HL-60/S4 treated with retinoic acid at 250 ng/mL for 4 days and 3 days (cell line): ENCODE data around the gene ADAMTS2.
"Not testable (repeated sequence)": the region's sequence is repeated elsewhere in the genome, so short reads cannot be mapped to it uniquely, and the experiment has no call there.

Source experiments
- in situ Hi-C: fragments of 300-500 bp; cut with MboI; formaldehyde crosslinking; loops from 2 replicates; pipeline ENCODE4 v1.7.0; 2022; ENCODE audit warnings: low sequenced_read_pairs

Gene ADAMTS2

DNA sequence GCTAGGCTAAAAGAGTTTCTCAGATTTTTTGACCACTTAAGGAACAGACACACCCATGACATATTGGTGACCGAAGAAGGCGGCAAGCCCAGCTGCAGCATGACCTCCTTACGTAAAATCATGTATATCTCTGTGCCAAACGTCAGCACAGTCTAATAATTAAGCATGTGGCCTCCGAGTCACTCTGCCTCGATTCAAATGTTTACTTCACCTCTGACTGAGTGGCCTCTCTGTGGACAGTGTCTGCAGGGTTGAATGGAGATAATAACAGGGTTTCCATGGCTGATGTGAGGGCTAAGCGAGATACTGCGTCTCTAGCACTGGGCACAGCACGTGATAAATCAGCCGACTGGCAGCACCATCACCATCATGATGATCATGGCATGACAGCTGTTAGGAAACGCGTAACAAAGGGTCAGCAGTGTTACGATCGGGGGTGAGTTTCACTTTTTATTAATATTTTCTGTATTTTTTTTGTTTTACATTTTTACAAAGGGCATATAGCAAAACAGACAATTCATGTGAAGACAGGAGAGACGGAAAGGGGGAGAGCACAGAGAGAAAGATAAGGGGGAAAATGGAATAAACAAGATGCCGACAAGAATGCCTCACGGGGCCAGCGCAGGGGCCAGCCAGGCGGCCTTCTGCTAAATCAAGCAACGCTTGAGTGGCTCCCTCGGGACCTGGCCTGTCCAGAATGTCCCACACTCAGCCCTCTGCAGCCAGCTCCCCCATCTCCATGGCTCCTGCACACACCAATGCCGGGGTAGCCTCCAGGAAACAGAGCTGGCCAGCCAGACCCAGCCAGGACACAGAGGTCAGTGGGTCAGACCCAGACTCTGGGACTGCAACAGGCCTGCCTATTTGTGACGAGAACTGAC, 60.3 kb downstream of the ADAMTS2 start:
- in situ Hi-C loops = no loop called here

DNA sequence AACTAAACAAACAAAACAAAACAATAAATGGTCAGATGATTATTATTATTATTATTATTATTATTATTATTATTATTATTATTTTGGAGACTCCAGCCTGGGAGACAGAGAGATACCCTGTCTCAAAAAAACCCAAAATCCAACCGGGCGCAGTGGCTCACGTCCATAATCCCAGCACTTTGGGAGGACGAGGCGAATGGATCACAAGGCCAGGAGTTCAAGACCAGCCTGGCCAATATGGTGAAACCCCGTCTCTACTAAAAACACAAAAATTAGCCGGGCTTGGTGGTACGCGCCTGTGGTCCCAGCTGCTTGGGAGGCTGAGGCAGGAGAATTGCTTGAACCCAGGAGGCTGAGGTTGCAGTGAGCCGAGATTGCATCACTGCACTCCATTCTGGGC, 61.4 kb downstream of the ADAMTS2 start:
- in situ Hi-C loops = not testable (repeated sequence)

DNA sequence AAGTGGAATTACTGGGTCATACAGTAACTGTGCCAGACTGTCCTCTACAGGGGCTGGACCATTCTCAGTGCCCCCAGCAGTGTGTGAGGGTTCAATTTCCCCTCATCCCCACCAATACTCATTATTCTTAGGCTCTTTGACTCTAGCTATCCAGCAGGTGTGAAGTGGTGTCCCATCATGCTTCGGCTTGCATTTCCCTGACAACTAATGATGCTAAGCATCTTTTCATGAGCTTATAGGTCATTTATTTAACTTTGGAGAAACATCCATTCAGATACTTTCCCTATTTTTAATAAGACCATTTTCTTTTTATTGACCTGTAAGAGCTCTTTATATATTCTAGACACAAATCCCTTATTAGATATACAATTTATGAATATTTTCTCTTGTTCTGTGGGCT, 63.6 kb downstream of the ADAMTS2 start:
- in situ Hi-C loops = no loop called here

DNA sequence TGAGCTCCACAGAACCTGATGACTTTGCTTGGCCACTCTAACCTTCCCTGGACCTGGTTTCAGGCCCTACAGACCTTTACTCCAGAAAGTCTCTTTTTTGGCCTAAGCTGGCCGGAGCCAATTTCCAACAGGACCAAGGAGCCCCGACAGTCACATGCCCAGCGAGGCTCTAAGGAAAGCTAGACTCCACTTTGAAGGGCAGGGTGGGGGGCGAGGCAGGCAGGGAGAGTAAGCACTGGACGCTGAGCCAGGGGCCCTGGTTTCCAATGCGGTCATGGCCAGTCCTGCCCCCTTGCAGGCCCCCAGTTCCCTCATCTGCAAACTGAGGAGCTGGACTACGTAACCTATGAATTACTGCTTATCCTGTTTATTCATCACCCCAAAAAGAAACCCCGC, 65.2 kb downstream of the ADAMTS2 start:
- in situ Hi-C loops = no loop called here

DNA sequence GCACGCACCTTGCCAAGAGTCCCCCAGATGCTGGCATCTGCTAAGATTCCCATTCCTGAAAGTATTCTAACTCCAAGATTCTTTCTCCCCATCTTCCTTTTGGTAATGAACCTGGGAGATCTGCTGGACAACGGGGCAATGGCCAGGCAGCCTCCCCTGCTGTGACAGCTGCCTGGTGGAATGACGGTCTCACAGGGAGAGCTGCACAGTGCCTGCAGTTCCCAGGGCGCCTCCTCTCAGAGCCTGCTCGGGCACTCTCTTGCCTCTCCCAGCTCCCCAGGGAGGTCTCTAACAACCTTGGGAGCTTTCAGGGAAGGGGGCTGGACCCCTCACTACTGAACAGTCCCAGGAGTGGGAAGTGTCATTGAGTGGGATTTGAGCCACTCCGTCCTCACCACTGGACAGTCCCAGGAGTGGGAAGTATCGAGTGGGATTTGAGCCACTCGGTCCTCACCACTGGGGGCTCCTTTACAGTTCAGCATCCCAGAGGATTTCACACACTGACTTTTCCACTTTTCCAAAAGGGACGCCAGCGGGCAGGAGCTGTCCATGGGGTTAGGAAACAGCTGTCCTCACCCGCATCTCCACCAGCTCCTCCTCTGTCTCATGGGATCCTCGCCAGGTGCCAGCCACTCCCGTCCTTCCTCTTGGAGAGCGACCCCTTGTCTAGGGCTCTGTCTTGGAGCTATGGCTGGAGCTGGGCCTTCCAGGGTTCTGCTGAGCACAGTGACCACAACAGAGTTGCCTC, 65.7 kb downstream of the ADAMTS2 start:
- in situ Hi-C loops = no loop called here

DNA sequence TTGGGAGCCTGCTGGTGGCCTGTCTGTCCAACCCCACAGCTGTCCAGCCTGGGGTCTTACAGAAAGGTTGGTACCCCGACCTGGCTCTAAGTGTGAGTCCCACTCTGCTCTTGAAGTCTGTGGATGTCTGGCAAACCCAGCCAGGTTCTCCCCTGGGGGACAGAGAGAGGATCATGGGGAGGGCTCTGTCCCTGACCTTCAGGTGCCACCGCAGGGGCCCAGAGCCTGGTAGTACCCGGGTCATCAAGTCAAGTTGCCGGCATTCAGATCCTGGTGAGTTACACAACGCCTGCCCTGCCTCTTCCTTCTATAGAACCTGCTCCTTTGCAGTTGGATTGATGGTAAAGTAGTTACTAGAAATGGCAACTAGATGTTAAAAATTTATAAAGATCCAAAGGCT, 66.7 kb downstream of the ADAMTS2 start:
- in situ Hi-C loops = no loop called here

DNA sequence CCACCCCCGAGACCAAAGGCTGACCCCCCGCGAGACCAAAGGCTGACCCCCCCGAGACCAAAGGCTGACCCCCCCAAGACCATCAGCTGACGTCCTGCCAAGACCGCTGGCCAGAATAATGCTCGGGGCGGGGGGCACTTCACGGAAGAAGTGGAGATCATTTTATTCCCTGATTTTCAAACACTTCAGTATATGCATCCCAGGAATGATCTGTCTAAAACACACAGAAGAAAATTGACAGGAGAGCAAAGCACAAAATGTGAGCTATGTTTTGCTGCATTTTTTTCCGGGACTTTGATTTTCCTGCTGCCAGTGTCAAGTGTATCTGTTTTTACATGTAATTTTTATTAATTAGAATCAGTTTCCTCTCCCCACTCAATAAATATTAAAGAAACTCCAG, 67.1 kb downstream of the ADAMTS2 start:
- in situ Hi-C loops = no loop called here

DNA sequence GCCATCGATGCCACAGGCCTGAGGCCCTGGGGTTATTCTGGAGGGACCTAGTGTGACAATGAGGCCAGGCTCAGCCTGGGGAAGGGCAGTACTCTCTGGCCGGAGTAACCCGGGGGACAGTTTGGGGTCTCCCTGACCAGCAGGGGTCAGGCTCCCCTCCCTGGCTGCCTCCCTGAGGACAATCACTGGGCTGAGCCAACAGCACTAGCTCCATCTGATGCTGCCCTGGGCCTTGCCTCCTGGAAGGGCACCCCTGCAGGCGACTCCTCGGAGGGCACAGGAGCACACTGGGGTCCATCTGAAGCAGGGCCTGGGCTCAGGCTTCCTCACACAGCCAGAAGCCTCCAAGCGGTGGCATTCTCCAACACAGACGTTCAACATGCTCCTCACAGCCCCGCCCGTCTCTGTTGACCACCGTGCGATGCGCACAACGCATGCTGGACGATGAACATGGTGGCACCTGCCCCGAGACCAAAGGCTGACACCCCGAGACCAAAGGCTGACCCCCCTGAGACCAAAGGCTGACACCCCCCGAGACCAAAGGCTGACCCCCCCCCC, 68.3 kb downstream of the ADAMTS2 start:
- in situ Hi-C loops = no loop called here

DNA sequence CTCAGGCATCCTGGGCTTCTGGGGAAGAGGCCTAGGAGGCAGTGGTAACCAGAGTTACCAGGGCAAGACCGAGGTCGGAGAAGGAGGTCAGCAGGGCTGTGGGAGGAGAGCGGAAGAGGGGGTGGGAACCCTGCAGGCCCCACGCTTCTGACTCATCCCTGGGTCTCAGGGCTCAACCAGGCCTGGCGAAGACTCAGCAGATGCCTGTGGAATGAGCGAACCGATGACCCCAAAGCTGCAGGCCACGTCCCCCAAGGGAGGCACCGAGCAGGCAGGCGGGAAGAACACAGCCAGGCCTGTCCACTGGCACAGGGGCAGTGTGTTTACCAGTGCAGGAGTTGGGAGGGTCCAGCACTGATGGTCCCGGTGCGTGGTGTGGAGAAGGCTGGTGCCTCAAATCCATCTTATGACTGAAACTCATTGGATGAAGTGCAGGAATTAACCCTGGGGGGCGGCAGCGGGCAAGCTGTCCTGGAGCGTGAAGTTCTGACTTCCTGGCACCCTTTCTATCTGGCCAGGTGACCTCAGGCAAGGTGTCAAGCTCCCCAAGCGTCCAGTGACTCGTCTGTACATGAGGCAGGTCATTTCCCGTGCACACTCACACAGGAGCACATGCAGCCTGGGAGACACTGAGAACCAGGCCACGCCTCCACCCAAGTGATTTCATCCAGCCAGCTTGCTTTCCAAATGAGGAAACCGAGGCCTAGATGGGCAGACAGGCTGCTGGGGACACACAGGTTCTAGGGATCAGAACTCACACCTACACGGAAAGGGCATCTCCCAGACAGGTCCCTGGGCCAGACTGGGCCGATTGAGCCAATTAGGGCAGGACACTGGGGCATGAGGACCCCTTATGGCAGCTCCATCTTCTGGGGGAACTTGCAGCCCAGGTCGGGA, 69.1 kb downstream of the ADAMTS2 start:
- in situ Hi-C loops = no loop called here

DNA sequence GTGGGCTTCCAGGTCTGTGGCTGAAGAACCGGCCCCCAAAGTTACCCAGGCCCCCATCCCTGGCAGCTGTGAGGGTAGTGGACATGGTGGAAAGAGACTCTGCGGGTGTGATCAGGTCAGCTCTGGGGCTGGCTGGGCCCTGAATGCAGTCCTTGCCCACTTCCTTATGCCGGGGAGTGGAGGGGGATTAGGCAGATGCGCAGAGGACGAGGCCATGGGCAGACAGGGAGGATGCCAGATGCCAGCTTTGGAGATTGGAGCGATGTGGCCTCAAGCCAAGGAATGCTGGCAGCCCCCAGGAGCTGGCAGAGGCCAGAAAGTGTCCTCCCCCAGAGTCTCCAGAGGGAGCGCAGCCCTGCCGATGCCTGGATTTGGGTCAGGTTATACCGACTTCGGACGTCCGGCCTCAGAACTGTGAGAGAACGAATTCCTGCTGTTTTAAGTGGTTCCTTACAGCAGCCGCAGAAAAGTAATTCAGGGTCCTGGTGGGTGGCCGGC, 69.8 kb downstream of the ADAMTS2 start:
- in situ Hi-C loops = no loop called here

DNA sequence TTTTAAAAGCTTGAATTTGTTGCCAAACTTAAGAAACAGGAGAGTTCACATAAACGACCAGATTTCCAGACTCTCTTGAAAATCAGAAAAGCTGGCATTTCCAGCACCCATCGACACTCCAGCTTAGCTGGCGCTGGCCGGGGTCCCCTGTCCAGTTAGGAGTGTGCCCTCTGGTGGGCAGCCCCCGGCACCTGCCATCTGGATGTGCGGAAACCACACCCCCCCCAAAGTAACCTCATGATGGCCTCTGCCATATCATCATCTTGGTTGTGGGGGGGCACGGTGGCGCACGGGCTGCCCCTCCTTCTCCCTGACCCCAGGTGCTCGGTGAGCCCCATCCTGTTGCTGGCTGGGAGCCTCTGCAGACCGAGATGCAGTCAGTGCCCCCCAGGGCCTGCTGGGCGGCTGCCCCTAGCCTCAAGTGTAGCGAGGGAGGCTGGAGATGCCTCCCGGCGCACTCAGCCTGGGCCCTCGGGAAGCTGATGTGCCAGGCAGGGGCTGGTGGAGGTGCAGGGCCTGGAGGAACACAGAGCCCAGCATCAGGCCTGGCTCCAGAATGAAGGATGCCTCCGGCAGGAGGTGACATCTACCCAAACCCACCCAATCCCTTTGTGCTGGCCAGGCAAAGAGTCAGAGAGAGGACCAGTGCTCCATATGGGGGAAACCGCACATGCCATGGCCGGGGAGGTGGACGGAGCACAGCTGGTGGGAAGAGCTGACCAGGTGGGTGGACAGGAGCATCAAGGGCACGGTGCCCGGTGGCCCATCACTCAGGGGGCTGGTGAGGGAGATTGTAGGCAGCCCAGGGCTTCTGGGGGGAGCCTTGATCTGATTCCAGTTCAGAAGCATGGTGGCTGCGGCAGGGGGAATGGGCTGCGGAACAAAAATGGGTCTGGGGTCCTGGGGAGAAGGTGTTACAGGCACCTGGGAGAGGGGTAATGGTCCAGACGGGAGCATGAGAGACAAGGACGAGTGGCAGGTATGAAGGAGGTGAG, 70.6 kb downstream of the ADAMTS2 start:
- in situ Hi-C loops = no loop called here

DNA sequence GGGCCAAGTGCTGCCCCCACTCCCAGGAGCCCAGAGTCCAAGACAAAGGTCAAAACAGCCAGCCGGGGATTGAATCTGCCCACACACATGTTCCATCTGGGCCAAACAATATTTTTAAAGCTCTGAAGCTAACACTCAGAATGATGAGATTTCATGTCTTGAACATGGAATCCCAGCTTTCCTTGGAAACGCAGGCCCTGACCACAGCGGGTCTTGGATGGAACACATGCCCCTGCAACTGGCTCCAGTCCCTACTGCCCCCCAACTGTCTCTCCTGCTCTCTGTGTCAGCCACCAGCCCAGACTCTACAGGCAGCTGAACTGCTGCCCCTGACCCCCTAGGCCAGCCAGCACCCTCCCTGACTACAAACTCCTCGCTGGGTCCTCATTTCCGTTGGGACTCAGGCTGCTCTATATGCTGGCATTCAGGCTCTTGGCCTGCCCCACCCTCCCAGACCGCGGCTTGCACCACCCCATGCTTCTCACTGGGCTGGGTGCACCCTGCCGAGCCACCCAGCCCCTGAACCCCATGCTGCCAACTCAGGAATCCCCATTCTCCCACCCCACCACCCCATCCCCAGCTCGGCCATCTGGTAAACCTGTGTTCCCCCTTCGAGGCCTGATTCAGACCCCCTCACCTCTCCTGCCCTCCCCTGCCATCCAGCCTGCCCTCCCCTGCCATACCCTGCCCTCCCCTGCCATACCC, 71.7 kb downstream of the ADAMTS2 start:
- in situ Hi-C loops = no loop called here

DNA sequence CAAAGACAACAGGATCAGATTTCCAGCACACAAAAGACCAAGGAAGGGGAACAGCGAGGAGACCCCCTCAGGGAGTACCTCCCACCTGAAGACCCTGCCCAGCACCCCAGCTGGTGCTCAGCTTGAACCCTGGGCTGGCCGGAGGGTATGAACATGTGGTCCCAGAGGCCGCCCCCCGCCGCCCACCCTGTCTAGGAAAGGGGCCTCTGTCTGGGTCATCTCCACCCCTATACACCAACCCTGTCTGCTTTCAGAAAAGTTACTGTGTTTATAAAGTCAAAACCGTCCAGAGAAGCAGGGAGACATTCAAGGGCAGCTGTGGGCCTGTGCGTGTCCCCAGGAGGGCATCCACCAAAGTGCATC, 72.2 kb downstream of the ADAMTS2 start:
- in situ Hi-C loops = no loop called here

DNA sequence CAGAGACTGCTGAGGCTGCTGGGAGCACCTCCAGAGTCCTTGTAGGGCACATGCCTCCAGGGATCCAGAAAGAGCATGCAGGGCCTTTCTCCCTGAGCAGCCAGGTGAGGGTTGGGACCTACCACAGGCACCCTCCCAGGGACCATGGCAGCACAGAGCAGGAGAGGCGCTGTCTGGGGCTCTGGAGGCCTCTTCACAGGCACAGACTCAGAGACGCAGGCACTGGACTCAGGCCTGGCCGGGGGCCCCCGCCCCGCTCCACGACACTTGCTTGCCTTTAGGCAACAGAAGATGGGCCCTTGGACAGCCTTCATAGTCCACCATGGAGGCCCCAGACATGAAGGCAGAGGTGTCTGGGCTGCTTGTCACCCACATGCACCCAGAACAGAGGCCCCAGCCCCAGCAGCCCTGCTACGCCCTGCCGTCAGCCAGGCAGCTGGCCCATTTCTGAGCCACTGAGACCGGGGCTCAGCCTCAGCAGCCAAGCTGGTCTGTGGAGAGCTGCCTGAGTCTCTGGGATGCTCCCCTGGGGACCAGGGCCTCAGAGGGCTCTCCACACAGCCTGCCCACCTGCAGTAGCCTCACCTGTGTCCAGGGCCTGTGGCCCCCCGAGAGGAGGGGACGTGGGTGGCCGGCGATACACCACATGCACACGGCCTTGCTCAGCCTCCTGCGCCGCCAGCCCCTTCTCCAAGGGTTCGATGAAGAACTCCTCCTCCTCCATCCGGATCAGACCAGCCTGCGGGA, 72.8 kb downstream of the ADAMTS2 start:
- in situ Hi-C loops = no loop called here

DNA sequence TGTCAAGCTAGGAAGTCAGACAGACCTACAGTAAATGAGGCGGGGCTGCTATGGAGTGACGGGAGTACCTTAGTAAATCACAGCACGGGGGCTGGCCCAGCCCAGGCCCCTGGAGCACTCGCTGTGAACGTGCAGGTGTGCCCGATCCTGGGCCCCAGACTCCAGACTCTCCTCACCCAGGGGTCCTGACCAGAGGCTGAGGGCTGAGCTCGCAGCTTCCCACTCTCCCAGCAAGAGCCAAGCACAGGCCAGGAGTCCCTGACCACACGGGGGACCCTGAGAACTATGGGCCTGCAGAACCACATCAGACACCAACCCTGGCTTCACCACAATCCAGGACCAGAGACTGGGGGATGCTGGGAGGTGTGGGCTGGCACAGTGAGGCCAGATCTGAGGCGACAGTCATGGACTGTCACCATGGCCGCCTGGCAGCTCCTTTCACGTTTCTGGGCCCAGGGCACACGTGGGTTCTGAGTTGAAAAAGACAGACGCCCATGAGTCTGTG, 73.4 kb downstream of the ADAMTS2 start:
- in situ Hi-C loops = no loop called here

DNA sequence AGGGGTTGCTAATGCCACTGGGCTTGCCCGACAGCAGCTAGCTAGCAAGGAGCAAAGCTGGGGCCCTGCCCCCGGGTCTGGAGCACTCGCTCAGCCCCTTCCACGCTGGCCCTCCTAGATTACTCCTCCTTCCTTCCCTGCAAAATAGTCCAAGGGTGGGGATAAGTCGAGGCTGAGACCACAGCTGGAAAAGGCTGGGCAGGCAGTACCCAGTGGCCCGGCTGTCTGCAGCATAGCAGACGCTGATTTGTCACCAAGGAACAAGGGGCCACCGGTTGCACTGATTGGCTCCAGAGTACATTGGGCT, 73.9 kb downstream of the ADAMTS2 start:
- in situ Hi-C loops = no loop called here

DNA sequence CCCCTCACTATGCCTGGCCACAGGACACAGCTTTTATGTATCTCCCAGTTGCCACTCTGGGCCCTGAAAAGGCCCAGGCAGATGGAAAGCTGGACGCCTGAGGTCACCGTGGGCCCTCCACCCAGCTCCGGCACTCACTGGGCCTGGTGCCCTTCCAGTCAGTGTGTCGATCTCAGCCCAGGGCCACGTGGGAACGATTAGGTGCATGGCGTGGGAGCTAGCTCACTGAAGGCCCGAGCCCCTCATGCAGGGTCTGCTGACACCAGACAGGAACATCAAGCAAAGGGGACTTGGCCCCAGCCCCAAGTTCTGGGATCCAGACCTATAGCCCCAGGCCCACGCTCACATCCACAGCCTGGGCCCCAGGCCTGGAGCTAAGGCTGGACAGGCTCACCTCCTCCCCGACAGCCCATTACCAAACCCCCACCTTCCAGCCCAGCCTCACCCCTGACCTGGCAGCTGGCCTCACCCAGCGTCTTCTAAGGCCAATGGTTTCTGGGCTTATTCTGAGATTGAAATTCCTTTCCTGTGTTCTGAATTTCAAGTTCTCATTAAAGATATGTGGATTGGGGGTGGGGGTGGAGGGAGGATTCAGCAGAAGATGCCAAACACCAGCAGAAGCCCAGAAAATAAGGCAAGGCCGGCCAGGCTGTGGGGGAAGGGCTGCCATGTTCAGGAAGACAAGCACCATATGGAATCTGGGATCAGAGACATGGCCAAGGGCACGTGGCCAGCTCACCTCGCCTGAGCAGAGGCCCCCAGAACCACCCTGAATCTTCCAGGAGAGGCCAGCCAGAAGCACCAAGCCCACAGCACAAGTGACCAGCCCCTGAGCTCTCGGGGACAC, 74.5 kb downstream of the ADAMTS2 start:
- in situ Hi-C loops = no loop called here
